Activated naive CD8-positive, alpha-beta T cell treated with anti-CD3 and anti-CD28 coated beads, Interleukin-2, amount 50 U/mL, for 24 hours (primary cell): ENCODE measurements around the gene BRI3.

Experiments used
- ATAC-seq: fragments of 150-1000 bp; cut with Tn5 transposase; one replicate; pipeline ENCODE4 v1.10.0; 2021
- DNase-seq: peaks from one replicate; pipeline ENCODE4 v3.0.0; 2021
- H3K27ac Mint-ChIP-seq: one replicate; pipeline ENCODE4 v1.8.0; 2021; ENCODE audit warnings: mild to moderate bottlenecking, mixed read lengths
- H3K27me3 Mint-ChIP-seq: one replicate; pipeline ENCODE4 v1.8.0; 2021; ENCODE audit warnings: mixed read lengths
- H3K36me3 Mint-ChIP-seq: one replicate; pipeline ENCODE4 v1.8.0; 2021; ENCODE audit warnings: low read depth, mixed read lengths
- H3K4me1 Mint-ChIP-seq: one replicate; pipeline ENCODE4 v1.8.0; 2021; ENCODE audit warnings: mixed read lengths
- H3K4me3 Mint-ChIP-seq: one replicate; pipeline ENCODE4 v1.8.0; 2021; ENCODE audit warnings: mild to moderate bottlenecking, moderate library complexity, mixed read lengths
- H3K9me3 Mint-ChIP-seq: one replicate; pipeline ENCODE4 v1.8.0; 2021; ENCODE audit warnings: mixed read lengths

Gene BRI3

GRCh38 chr7:98276241-98276761 is 5.2 kb upstream of the BRI3 start:
- Mint-ChIP-seq H3K9me3 (no peaks in the 10 kb centered on the region), H3K27me3 (no peaks in the 10 kb centered on the region), H3K4me3 (no peak overlapping the region), H3K36me3 (no peaks in the 10 kb centered on the region), H3K27ac (no peak overlapping the region), H3K4me1 (peaks cover 3% of the 10 kb centered on the region)
- DNase-seq: no peak
- ATAC-seq: no peak

GRCh38 chr7:98278408-98278807 is 3.1 kb upstream of the BRI3 start:
- Mint-ChIP-seq H3K4me3 (no peak overlapping the region), H3K27me3 (no peaks in the 10 kb centered on the region), H3K36me3 (peaks cover 4% of the 10 kb centered on the region), H3K4me1 (peaks cover 14% of the 10 kb centered on the region), H3K27ac (no peak overlapping the region), H3K9me3 (no peaks in the 10 kb centered on the region)
- DNase-seq (no peak), ATAC-seq (no peak)

GRCh38 chr7:98278936-98279335 is 2.5 kb upstream of the BRI3 start:
- H3K4me3 Mint-ChIP-seq: no peak overlapping the region
- H3K9me3 Mint-ChIP-seq: no peaks in the 10 kb centered on the region
- H3K27ac Mint-ChIP-seq: no peak overlapping the region
- no peak for DNase-seq
- peaks cover 18% of the 10 kb centered on the region for H3K4me1 Mint-ChIP-seq
- no peaks in the 10 kb centered on the region for H3K27me3 Mint-ChIP-seq
- peaks cover 4% of the 10 kb centered on the region for H3K36me3 Mint-ChIP-seq
- no peak for ATAC-seq

- Mint-ChIP-seq H3K36me3 (peaks cover 4% of the 10 kb centered on the region), H3K27me3 (no peaks in the 10 kb centered on the region), H3K4me1 (peaks cover 29% of the 10 kb centered on the region), H3K27ac (no peak overlapping the region), H3K4me3 (peak overlapping the region; percentile 77), H3K9me3 (no peaks in the 10 kb centered on the region)
- ATAC-seq (no peak), DNase-seq (no peak)
These were observed 1.2 kb upstream of the BRI3 start for GRCh38 chr7:98280296-98280695.

GRCh38 chr7:98281757-98282606 is 496 bp downstream of the BRI3 start:
- peak overlapping the region; percentile 78 for H3K4me3 Mint-ChIP-seq
- ATAC-seq (peak; percentile 26), DNase-seq (peak; percentile 47)
- H3K4me1 Mint-ChIP-seq: peaks cover 29% of the 10 kb centered on the region
- peaks cover 4% of the 10 kb centered on the region for H3K36me3 Mint-ChIP-seq
- no peaks in the 10 kb centered on the region for H3K27me3 Mint-ChIP-seq
- H3K27ac Mint-ChIP-seq: peak overlapping the region; percentile 70
- no peaks in the 10 kb centered on the region for H3K9me3 Mint-ChIP-seq

- peaks cover 4% of the 10 kb centered on the region for H3K36me3 Mint-ChIP-seq
- H3K4me1 Mint-ChIP-seq: peaks cover 29% of the 10 kb centered on the region
These were observed 1.2 kb downstream of the BRI3 start for GRCh38 chr7:98282703-98283102.

GRCh38 chr7:98283127-98283886 is 1.8 kb downstream of the BRI3 start:
- no peak for ATAC-seq
- Mint-ChIP-seq H3K4me1 (peaks cover 29% of the 10 kb centered on the region), H3K27ac (peak overlapping the region; percentile 70), H3K4me3 (peak overlapping the region; percentile 78), H3K9me3 (no peaks in the 10 kb centered on the region), H3K27me3 (no peaks in the 10 kb centered on the region), H3K36me3 (peaks cover 4% of the 10 kb centered on the region)
- no peak for DNase-seq

More at GRCh38 chr7:98282703-98283102, 1.2 kb downstream of the BRI3 start:
- no peak for ATAC-seq
- H3K9me3 Mint-ChIP-seq: no peaks in the 10 kb centered on the region
- no peak for DNase-seq
- H3K4me3 Mint-ChIP-seq: peak overlapping the region; percentile 78
- peak overlapping the region; percentile 70 for H3K27ac Mint-ChIP-seq
- no peaks in the 10 kb centered on the region for H3K27me3 Mint-ChIP-seq

DNA sequence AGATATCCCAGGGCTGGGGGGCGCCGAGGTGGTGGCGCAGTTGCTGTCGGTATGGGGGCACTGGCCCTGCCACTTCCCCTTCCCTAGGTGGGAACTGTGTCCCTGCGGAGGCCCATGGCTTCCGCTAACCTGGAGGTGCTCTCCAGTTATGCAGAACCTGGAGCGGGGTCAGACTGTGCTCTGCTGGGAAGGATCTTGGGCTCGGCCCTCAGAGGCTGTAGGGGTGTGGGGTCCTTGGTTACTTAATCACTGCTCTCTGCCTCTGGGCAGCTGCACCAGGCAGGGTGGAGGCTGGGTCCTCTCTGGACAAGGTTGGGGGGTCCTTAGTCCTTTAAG is 2.4 kb downstream of the BRI3 start:
- no peak overlapping the region for H3K27ac Mint-ChIP-seq
- H3K27me3 Mint-ChIP-seq: no peaks in the 10 kb centered on the region
- H3K4me1 Mint-ChIP-seq: peaks cover 29% of the 10 kb centered on the region
- no peaks in the 10 kb centered on the region for H3K9me3 Mint-ChIP-seq
- DNase-seq (no peak), ATAC-seq (no peak)
- H3K36me3 Mint-ChIP-seq: peaks cover 6% of the 10 kb centered on the region
- no peak overlapping the region for H3K4me3 Mint-ChIP-seq

DNA sequence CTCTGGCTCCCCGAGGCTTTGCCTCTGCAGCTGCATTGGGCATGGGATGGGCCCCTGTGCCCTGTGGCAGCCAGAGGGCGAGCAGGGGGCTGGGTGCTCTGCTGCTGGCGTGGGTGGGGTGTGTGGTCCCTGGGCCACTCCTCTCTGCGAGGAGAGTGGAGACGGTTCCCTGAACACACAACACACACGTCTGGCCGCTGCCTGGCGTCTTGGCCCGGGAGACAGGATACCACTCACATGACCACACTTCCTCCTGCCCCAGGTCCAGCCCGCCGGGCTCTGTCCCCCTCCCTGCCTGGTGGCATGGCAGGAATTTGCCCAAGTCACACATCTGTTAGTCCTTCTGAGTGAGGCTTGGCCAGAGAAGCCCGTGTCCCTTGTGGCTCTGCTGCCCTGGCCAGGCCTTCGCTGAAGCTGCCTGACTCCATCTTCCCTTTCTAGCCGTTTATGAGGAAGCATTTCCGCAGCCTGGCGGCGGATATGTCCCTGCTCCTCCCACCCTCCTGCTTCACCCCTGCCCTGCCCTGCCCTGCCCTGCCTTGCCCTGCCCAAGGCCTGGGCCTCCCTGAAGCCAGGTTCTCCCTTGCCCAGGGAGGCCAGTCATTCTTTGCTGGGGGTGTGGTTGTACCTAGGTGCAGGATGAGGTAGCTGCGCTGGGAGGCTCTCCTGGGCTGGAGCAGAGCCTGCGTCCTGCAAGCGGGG is 3.0 kb downstream of the BRI3 start:
- Mint-ChIP-seq H3K4me1 (peaks cover 29% of the 10 kb centered on the region), H3K9me3 (no peaks in the 10 kb centered on the region), H3K27ac (no peak overlapping the region), H3K36me3 (peaks cover 6% of the 10 kb centered on the region), H3K4me3 (peak overlapping the region; percentile 29), H3K27me3 (no peaks in the 10 kb centered on the region)
- no peak for DNase-seq
- no peak for ATAC-seq

GRCh38 chr7:98285157-98286092 is 3.9 kb downstream of the BRI3 start:
- Mint-ChIP-seq H3K9me3 (no peaks in the 10 kb centered on the region), H3K4me1 (peaks cover 29% of the 10 kb centered on the region), H3K27ac (no peak overlapping the region), H3K27me3 (no peaks in the 10 kb centered on the region), H3K36me3 (peaks cover 6% of the 10 kb centered on the region), H3K4me3 (no peak overlapping the region)
- DNase-seq (no peak), ATAC-seq (no peak)

GRCh38 chr7:98286093-98286539 is 4.6 kb downstream of the BRI3 start:
- peaks cover 6% of the 10 kb centered on the region for H3K36me3 Mint-ChIP-seq
- H3K9me3 Mint-ChIP-seq: no peaks in the 10 kb centered on the region
- H3K27me3 Mint-ChIP-seq: no peaks in the 10 kb centered on the region
- DNase-seq (no peak), ATAC-seq (no peak)
- peaks cover 26% of the 10 kb centered on the region for H3K4me1 Mint-ChIP-seq
- H3K4me3 Mint-ChIP-seq: no peak overlapping the region
- H3K27ac Mint-ChIP-seq: no peak overlapping the region

GRCh38 chr7:98286701-98287485 is 5.4 kb downstream of the BRI3 start:
- Mint-ChIP-seq H3K4me3 (no peak overlapping the region), H3K9me3 (no peaks in the 10 kb centered on the region), H3K27ac (no peak overlapping the region), H3K36me3 (peaks cover 6% of the 10 kb centered on the region), H3K27me3 (no peaks in the 10 kb centered on the region), H3K4me1 (peaks cover 26% of the 10 kb centered on the region)
- ATAC-seq: no peak
- no peak for DNase-seq

- H3K9me3 Mint-ChIP-seq: no peaks in the 10 kb centered on the region
These were observed 6.0 kb downstream of the BRI3 start for GRCh38 chr7:98287486-98287959.

More at GRCh38 chr7:98287486-98287959, 6.0 kb downstream of the BRI3 start:
- no peak for DNase-seq
- peaks cover 23% of the 10 kb centered on the region for H3K4me1 Mint-ChIP-seq
- H3K36me3 Mint-ChIP-seq: peaks cover 5% of the 10 kb centered on the region
- no peak for ATAC-seq
- H3K4me3 Mint-ChIP-seq: no peak overlapping the region
- no peak overlapping the region for H3K27ac Mint-ChIP-seq
- no peaks in the 10 kb centered on the region for H3K27me3 Mint-ChIP-seq
